GM21447 (cell line): ENCODE data around the gene IPO13.

ENCODE experiments used
- ATAC-seq: cut with Tn5 transposase; IDR thresholded peaks from one replicate; pipeline ENCODE4 v1.9.1; 2021; ENCODE audit not compliant: unreplicated experiment

Gene IPO13

GRCh38 chr1:43985984-43986595, 39.3 kb downstream of the IPO13 start:
- no peak for ATAC-seq

DNA sequence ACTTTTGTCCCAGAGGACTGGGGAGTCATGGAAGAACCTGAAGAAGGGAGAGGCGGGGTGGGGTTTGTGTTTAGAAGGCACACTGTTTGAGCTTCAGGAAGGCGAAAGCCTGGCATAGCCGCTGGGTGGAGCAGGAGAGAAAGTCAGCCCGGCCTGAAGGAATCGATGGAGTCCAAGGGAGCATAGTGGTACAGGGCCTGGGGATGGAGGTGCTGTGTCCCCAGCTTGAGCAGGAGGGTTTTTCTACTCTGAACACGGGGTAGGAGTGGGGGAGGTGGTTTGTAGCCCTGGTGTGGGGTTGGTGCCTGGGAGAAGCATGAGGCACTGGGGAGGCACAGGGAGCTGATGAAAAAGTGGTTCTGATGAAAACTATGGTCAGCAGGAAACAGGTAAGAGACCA, 40.0 kb downstream of the IPO13 start:
- ATAC-seq, result no peak

GRCh38 chr1:43987159-43987902, 40.6 kb downstream of the IPO13 start:
- no peak for ATAC-seq

DNA sequence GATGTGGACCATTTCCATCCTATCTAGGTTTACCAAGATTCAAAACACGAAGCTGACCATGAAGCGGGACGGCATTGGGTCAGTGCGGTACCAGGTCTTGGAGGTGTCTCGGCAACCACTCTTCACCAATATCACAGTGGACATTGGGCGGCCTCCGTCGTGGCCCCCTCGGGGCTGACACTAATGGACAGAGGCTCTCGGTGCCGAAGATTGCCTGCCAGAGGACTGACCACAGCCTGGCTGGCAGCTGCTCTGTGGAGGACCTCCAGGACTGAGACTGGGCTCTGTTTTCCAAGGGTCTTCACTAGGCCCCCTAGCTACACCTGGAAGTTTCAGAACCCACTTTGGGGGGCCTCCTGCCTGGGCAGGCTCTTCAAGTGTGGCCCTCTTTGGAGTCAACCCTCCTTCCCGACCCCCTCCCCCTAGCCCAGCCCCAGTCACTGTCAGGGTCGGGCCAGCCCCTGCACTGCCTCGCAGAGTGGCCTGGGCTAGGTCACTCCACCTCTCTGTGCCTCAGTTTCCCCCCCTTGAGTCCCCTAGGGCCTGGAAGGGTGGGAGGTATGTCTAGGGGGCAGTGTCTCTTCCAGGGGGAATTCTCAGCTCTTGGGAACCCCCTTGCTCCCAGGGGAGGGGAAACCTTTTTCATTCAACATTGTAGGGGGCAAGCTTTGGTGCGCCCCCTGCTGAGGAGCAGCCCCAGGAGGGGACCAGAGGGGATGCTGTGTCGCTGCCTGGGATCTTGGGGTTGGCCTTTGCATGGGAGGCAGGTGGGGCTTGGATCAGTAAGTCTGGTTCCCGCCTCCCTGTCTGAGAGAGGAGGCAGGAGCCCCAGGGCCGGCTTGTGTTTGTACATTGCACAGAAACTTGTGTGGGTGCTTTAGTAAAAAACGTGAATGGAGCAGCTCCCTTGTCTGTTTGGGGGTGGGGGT, 43.8 kb downstream of the IPO13 start:
- ATAC-seq, result no peak

GRCh38 chr1:43991200-43991475, 44.4 kb downstream of the IPO13 start:
- no peak for ATAC-seq

GRCh38 chr1:43991476-43992231, 44.9 kb downstream of the IPO13 start, which contains the start of gene CCDC24:
CCDC24 (plus strand) TSS chr1:43991599; CDS start chr1:43991879, 280 bp downstream.
- peak; percentile 61 for ATAC-seq

GRCh38 chr1:43992232-43992995, 45.7 kb downstream of the IPO13 start:
- ATAC-seq, result no peak

DNA sequence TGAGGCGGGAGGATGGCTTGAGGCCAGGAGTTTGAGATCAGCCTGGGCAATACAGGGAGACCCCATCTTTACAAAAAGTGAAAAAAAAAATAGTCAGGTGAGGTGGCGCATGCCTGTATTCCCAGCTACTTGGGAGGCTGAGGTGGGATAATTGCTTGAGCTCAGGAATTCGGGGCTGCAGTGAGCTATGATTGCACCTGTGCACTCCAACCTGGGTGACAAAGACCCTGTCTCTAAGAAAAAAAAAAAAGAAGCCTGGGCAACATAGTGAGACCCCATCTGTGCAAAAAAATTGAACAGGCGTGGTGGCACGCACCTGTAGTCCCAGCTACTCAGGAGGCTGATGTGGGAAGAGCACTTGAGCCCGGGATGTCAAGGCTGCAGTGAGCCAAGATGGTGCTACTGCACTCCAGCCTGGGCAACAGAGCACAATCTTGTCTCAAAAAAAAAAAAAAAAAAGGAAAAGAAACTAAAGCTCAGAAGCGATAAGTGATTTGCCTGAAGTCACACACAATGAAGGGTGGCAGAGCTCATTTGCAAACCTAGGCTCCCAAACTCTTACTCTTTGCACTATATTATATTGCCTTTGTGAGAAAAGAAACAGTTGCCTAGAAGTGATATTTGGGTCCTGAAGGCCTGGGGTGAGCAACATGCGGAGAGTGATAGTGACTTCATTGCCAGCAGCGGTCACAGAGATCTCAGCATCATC, 46.6 kb downstream of the IPO13 start:
- no peak for ATAC-seq

DNA sequence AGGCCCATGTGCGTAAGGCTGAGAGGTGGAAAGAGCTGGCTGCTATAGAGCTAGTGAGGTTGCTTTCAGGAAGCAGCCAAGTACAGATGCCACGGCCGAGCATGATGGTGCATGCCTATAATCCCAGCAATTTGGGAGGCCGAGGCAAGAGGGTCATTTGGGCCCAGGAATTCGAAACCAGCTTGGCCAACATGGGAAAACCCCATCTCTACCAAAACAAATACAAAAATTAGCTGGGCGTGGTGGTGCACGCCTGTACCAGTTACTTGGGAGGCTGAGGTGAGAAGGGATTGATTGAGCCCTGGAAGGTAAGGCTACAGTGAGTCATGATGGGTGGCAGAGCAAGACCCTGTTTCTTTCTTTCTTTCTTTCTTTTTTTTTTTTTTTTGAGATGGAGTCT, 47.3 kb downstream of the IPO13 start:
- ATAC-seq, result no peak

DNA sequence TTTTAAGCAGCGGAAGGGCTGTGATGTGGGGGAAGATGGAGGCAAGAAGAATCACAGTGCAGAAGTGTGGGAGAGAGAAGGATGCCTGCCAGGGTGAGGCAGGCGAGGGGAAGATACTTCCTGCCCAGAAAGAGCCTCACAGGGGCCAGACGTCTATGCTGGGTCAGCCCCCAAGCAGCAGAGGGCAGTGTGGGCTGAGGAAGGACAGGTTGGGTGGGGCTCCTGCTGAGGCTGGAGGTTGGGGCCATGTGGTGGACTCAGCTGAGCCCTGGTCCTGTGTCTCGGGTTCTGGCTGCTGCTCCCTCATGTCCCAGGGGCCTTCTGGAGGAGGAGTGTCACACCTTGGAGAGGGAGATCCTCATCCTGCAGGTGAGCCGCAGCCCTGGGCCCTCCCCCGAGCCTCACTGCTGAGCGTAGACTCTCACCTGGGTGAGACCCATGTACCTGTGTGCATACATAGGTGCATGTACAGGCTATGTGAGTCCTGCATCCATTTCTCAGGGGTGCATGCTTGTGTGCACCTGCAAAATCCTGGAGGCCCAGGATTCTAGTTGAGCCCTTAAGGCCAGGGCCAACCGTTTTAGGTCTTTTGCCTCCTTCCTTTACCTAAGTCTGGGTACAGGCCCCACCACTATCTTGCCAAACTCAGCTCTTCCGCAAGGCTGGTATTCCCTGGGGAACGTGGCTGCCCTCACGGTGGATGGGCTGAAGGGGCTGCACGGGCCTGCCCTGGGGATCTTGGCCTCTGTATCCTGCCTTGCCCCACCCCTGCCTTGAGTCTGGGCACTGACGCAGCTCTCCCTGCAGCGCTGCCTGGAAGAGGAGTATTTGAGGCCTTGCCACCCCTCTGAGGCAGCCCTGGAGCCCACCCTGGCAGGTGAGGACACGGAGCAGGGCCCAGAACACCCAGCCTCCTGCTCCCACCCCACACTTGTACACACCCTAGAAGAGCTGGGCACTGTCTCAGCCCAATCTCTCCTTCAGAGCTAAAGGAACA, 48.3 kb downstream of the IPO13 start:
- no peak for ATAC-seq

DNA sequence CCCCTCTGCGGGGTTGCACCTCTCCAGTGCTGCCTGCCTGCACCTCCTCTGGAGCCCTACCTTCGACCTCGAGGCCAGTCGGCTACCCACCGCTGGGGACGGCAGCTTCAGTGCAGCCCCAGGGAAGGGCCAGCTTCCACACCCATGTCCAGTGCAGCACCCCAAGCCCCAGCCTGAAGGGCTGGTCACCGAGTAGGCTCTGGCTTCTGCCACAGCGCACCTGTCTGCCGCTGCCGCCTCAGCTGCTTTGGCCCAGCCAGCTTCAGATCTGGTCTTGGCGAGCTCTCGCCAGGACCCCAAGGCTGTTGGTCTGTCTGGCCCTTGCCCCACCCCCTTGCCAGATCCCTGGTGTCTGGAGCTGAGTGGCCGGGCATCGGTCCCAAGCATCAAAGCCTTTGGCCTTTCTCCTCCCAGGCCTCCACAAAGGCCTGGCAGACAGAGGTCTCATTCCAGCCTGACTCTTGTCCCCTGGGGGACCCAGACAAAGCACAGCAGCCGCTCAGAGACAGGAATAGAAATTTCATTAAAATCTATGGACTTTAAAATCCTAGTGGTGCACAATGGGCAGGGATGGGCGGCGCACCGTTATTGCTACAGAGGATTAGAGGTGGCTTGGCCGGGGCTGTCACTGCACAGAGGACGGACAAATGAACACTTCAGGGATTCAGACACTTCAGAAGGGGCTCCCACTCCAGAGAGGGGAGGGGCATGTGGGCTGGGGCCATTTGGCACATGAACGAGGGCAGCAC, 49.4 kb downstream of the IPO13 start:
- ATAC-seq, result no peak

- no peak for ATAC-seq
Observed at GRCh38 chr1:43996733-43997115, 50.0 kb downstream of the IPO13 start.

DNA sequence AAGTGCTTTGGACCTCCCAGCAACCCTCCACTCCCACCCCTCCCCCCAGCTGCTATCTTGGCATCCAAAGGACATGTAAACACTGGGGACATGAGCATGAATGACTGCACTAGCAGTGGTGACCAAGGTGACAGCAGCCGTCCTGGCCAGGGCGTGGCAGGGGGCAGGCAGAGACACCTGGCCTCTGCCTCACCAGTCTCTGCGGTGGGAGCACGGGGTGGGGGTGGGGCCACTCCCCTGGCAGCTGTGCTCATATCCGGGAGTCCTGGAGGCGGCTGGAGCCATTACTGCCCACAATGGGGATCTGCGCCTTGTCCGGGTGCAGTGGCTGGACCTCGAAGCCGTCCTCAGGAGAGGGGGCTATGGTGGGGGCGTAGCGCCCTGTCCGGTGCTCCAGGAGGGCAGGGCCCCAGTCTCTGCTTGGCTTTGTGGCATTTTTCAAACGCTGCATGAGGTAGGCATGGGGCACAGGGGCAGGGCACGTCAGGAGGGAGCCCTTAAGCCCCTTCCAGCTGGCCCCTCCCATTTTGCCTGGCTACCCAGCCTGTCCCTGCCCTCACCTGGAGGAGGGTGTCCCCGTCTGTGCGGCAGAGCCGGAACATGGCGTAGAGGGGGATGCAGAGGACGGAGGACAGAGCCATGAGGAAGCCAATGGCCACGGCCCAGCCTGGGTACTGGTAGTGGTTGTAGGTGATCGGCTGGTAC, 50.7 kb downstream of the IPO13 start:
- ATAC-seq, result no peak

DNA sequence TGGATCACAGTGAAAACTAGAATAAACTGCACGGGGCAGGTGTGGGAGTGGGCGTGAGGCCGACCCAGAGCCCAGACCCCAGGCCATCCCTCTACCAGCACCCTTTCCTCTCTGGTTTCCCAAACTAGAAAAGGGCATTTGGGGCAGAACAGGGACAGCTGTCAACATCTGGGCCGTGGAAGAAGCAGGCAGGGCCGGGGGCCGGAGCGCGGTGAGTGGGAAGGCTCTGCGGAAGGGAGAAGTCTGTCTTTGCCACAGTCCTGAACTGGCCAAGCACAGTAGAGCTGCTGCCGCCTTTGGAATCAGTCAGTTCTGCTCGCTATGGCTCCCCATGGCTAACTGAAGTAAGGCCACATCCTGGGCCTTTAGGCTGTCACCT, 51.2 kb downstream of the IPO13 start:
- no peak for ATAC-seq

DNA sequence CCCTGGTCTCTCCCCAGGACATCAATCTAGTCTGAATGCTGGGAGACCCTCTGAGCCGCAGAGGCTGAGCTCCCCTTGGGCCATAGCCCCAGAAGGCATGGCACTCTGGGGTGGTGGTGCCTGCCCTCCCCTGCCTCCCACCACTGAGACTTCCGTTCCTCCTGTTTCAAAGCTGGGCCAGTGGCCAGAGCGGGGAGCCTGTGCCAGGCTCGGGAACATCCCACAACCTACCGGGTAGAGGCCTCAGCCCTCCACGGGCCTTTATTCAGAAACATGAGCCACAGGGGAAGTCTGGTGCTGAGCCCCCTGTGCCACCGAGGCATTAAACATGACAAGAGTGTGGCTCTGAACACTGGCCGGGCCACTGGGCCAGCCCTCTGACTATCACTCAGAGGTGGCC, 52.7 kb downstream of the IPO13 start:
- ATAC-seq, result no peak

DNA sequence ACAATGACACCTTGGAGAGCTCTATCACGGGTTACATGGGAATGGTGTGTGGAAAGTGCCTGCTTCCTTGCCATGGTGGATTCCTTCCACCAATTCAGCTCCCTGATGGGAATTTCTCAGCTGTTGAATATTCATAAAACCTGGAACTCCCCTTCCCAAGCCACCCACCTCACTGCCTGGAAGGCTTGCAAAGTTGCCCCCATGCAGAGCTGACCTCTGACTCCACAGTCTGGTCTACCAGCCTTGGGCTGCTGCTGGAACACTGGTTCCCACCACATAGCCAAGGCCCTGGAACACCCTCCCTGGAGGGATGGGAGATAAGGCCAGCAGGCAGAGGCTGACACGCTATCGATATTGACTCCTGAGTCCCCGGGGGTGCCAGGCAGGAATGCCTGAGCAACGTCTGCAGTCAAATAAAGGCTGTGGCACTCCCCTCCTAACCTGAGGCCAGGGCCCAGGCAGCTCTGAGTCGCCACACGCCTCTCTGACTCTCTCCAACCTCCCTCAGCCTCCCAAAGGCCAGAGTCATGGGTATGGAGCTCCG, 53.4 kb downstream of the IPO13 start:
- no peak for ATAC-seq

GRCh38 chr1:44002165-44002564, 55.4 kb downstream of the IPO13 start:
- no peak for ATAC-seq
